Measurements from ENCODE around the gene TENT5C.
A peak's percentile ranks its signal among the peaks of the same experiment; 100 is the strongest.

The TENT5C gene

GRCh38 chr1:117594261-117594990 lies 11.4 kb upstream of the TENT5C start:
- no peak for DNase-seq

GRCh38 chr1:117596023-117596720 lies 9.7 kb upstream of the TENT5C start:
- no peak for DNase-seq

GRCh38 chr1:117598489-117598888 lies 7.4 kb upstream of the TENT5C start:
- DNase-seq, result no peak

- DNase-seq, result no peak
Measured at GRCh38 chr1:117599286-117600221, 6.3 kb upstream of the TENT5C start.

- no peak for DNase-seq
Measured at GRCh38 chr1:117600325-117600943, 5.4 kb upstream of the TENT5C start.

GRCh38 chr1:117600966-117601365 lies 4.9 kb upstream of the TENT5C start:
- no peak for DNase-seq

GRCh38 chr1:117602862-117603261 lies 3.0 kb upstream of the TENT5C start:
- no peak for DNase-seq

GRCh38 chr1:117605164-117605773 lies 579 bp upstream of the TENT5C start:
- no peak for DNase-seq

GRCh38 chr1:117606649-117607430 lies 992 bp downstream of the TENT5C start:
- DNase-seq, result peak; percentile 44 to 52

GRCh38 chr1:117607471-117607870 lies 1.6 kb downstream of the TENT5C start:
- DNase-seq, result peak; percentile 6 to 8

GRCh38 chr1:117608115-117608615 lies 2.3 kb downstream of the TENT5C start:
- DNase-seq, result no peak

GRCh38 chr1:117608758-117609157 lies 2.9 kb downstream of the TENT5C start:
- no peak for DNase-seq

GRCh38 chr1:117609471-117609911 lies 3.6 kb downstream of the TENT5C start:
- no peak for DNase-seq

GRCh38 chr1:117610036-117610435 lies 4.2 kb downstream of the TENT5C start:
- no peak for DNase-seq

- DNase-seq, result no peak
Measured at GRCh38 chr1:117611121-117611601, 5.3 kb downstream of the TENT5C start.

GRCh38 chr1:117611894-117612483 lies 6.1 kb downstream of the TENT5C start:
- DNase-seq, result no peak

- no peak for DNase-seq
Measured at GRCh38 chr1:117612517-117613248, 6.8 kb downstream of the TENT5C start.

- DNase-seq, result no peak
Measured at GRCh38 chr1:117613249-117613968, 7.6 kb downstream of the TENT5C start.

Measured in activated CD4-positive, alpha-beta T cell treated with anti-CD3 and anti-CD28 coated beads, Interleukin-2, amount 50 U/mL, for 4 hours (primary cell).